Inflammatory macrophage treated with lipopolysaccharide for 4 hours (primary cell): ENCODE results near the gene AGAP1.

ENCODE experiments used
- DNase-seq: peaks from one replicate; pipeline ENCODE4 v3.0.0-alpha.2; 2020

The AGAP1 gene

GRCh38 chr2:235492850-235493344 lies 946 bp upstream of the AGAP1 start:
- no peak for DNase-seq

GRCh38 chr2:235493402-235493774 lies 455 bp upstream of the AGAP1 start:
- DNase-seq: no peak

DNA sequence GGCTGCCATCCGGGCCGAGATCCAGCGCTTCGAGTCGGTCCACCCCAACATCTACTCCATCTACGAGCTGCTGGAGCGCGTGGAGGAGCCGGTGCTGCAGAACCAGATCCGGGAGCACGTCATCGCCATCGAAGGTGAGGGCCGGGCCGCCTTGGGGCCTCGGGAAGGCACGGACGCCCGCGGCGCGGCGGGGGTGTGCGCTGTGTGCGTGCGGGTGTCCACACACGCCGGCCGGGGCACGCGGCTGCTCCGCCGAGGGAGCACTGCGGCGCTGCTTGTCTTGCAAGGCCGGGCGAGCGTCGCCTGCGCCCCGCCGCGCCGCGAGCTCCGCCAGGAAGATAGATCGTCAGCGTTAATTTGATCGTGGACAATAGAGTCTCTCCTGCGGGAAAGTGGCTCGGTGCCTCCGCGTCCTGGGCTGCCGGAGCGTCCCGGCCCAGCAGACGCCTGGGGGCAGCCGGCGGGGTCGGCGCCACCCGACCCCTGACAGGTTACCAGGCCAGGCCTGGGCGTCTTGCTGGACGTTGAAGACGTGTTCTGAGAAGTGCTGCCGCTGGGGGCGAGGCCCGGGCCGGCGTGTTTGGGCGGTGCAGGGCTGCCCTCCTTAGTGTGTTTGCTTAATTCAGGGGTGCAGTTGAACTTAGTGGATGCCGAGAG lies 1.0 kb downstream of the AGAP1 start:
- no peak for DNase-seq

GRCh38 chr2:235495373-235496238 lies 1.8 kb downstream of the AGAP1 start:
- DNase-seq: no peak

- DNase-seq: no peak
Measured at GRCh38 chr2:235496239-235496621, 2.4 kb downstream of the AGAP1 start.

GRCh38 chr2:235497096-235497495 lies 3.3 kb downstream of the AGAP1 start:
- no peak for DNase-seq

DNA sequence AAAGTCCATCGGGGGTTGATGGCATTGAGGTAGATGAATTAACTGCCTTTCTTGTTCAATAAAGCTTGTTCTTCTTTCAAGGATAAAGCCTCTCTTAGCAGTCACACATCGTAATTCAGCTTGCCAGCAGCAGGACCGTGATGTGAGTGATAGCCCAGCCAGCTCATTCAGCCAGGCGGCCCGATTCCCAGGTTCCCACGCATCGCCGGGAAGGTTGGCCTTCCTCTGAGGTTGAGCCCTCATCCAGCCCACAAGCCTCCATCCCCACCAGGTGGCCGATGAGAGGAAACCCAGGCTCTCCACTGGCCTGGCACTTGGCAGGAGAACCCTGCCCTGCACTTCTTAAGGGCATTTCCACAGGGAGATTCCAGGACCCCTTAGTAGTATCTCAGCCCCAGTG lies 4.7 kb downstream of the AGAP1 start:
- no peak for DNase-seq

DNA sequence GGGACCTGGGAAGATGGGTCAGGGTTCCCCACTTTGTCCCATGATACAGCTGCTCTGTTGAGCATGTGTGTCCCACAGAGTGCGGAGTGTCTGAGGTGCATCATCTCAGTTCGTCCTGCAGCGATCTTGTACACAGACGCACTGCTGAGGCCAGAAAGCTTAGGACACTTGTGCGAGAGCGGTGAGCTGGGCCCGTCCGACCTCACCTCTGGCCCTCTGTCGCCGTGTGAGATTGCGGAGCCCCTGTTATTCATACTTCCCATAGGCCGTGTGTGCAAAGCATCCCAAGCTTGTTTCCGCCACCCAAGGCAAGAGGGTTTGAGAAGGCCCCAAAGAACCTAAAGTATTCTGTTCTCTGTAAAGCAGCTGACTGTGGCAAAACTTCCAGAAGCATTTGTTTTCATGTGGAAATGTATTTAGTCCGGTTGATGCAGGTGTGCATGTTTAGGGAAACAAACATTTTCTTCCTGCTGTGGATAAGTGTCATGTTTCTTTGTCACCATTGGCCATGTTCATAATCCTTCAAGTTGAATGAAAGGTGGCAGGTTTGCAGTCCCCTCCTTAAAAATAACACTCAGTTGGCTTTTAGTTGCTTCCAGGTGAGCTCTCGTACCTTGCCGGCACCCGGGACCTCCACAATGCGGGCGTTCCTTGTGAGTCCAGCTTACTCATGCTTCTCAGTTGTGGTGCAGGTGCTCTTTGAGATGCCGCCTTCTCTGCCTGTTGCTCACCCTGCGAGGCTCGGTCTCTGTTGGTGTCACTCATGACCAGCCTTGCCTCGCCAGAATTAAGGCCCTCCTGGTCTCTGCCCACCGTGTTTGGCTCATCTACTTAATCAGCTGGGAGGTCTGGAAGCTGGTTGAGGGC lies 5.3 kb downstream of the AGAP1 start:
- no peak for DNase-seq

GRCh38 chr2:235500110-235500760 lies 6.4 kb downstream of the AGAP1 start:
- DNase-seq: no peak

DNA sequence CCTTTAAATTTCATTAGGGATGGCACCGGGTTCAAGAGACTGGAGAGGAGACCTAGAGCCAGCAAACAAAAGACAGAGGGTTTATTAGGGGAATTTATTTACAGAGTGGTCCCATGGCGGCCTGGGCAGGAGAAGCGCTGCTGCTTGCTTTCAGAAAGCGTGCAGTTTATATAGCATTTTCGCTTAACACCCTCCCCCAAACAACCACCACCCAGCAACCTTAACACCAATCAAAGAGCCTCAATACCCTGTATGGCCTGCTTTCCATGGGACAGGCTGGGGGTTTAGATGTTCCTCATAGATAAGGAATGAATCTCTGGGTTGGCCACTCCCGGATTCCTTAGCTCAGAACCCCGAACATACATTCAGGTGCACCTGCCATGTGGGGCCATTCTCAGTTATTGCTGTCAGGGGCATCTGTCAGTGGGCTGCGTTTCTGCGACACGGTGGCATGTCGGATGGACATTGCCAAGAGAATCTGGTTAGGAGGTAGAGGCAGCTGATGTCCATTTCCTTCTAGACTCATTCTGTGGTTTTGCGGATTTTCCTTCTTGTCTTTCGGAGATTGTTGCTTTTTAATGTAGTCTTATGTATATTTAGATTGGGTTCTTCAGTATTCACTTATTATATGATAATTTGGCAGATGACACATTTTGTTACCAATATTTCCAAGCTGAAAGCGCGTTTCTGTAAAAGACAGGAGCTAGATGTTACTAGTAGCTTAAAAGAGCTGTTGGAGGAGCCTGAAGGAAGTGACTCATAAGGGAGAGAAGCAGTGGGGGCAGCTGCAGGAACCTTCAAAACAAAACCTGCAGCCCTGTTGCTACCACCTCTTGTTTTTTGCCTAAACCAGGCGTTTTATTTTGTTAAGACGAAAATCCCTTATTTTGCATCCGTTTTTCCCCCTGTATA lies 7.2 kb downstream of the AGAP1 start:
- DNase-seq: no peak

- no peak for DNase-seq
Measured at GRCh38 chr2:235501673-235502031, 7.8 kb downstream of the AGAP1 start.

GRCh38 chr2:235502336-235502735 lies 8.5 kb downstream of the AGAP1 start:
- DNase-seq: no peak

DNA sequence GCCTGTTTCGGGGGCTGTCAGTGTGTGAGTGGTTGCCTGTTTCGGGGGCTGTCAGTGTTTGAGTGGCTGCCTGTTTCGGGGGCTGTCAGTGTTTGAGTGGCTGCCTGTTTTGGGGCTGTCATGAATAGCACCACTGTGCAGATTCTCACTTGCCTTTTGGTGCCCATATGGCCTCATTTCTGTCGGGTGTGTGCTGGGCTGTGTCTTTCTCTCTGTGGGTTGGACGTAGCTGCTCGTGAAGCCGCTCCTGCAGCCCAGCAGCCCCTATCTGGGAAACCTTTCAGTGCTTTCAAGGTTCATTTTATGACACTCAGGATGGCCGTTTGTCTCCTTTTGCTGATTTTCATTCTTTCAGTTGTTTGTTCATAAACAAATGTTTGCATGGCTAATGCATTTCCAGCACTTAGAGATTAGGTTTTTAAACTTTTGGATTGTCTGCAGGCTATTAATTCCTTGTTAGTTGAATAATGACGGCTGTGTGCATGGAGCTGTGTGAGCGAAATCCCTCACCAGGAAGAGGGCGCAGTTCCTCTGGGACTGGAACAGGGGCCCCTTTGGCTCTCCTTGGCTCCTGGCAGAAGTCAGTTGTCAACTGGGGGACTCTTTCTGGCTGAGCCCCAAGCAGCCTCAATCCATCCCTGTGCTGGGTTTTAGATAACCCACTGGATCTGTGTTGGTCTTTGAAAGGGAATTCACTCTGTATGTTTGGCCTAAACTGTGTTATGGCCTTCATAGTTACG lies 10.8 kb downstream of the AGAP1 start:
- no peak for DNase-seq

DNA sequence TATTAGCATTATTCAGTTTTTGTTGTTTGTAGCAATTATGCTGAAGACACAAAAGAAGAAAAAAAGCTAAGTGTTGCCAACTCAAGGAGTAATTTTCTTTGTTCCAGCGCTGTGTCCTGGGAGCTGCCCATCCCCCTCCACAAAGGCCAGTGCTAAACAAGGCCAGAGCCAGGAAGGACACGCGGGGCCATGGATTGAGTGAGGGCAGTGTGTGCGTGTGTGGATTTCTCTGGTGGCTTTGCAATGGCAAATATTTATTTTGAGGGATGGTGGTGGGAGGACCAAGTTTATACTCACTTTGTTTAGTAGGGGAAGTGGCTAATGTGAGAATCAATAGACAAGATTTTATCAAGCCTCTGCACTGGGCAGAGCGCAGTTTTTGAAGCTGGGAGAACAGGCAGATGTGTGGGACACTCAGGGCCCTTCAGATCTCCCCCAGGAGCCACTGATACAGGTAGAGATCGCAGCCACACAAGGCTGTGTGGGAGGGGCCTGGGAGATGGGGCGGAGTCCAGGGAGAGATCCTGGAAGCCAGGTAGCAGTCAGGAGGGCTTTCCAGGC lies 11.4 kb downstream of the AGAP1 start:
- no peak for DNase-seq

- DNase-seq: no peak
Measured at GRCh38 chr2:235506291-235506996, 12.6 kb downstream of the AGAP1 start.

- no peak for DNase-seq
Measured at GRCh38 chr2:235506997-235507615, 13.3 kb downstream of the AGAP1 start.

DNA sequence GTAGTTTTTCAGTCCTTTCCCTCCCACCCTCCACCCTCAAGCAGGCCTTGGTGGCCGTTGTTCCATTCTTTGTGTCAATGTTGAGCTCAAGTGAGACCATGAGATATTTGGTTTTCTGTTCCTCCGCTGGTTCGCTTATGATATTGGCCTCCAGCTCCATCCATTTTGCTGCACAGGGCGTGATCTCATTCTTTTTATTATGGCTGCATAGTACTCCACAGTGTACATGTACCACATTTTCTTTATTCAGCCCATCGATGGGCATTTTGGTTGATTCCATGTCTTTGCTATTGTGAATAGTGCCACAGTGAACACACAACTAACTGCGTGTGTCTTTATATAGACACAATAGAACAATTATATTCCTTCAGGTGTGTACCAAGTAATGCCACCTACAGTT lies 14.1 kb downstream of the AGAP1 start:
- no peak for DNase-seq

DNA sequence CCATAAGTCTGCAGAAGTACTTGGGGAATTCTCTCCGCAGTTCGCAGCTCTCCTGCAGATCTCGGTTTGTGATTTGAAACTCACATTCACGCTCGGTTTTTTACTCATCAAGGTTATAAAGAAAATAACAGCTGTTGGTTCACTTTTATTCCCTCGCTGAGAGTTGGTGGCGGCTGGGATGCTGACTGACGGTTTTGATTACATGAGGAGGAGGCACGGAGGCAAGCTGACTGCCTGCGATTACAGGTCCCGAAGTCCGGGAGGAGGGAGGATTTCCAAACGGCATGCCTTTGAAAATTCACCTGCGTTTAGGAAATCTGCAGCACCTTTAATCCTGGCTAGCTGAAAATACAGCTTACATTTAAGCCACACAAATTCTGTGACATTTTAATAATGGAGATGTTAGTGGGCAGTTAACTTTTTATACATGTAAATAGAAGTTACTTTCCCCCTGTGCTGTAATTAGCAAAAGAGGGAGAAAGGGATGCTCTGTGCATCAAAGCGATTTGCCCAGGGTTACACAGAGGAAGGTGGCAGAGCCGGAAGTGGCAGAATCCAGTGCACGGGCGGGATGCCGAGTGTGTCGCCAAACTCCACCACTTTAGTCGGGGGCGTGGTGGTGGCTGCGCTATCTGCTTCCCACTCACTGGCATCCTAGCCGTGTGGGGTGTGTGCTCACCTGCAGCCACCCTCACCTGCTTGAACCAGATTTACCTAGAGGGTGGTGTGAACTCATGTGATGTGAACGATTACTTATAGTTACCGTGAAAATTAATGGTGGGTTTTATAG lies 14.7 kb downstream of the AGAP1 start:
- no peak for DNase-seq

DNA sequence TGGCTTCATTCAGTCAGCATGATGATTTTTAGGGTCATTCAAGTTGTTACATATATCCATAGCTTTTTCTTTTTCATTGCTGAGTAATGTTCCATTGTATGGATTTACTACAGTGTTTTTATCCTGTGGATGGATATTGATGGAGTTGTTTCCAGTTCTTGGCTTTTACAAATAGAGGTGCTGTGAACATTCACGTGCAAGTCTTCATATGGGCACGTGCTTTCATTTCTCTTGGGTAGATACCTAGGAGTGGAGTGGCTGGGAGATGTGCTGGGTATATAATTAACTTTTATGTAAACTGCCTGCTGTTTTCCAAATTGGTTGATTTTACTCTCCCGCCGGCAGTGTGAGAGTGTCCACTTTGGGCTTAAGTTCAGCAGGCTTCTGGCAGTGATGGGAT lies 16.5 kb downstream of the AGAP1 start:
- no peak for DNase-seq
